ENCODE results near the gene UBE2E2.

UBE2E2 gene

DNA sequence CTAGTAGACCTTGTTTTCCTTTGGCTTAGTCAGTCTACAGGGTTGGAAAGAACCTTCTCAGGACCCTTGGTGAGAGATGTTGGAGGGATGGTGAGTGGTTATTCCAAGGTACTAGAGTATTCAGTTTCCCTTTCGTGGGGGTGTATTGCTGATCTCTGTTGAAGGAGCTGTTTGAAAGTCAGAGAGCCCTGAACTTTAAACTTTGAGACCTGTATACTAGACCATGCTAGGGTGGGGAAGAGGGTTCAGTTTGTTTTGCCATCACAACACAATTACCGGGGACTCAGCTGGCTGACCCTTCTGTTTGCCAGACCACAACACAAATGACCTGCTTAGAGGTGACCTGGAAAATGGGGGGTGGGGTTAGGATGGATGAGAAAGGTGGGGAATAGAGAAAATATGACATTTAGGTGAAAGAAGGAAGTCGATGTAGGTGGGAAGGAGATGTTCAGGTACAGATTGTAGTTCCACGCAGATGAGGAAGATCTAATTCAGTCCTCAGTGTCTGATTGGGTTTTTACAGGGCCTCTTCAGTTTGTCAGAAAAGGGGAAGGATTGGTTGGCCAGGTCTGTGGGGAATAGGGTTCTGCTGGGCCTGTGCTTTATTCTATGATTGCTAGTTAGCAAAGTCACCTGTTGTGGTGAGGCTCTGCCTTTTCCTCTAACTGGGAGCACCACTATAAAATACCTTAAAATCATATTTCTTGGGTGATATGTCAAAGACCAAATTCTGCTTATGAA lies 6.8 kb downstream of the UBE2E2 start:
- CTCF ChIA-PET: no interaction called here

DNA sequence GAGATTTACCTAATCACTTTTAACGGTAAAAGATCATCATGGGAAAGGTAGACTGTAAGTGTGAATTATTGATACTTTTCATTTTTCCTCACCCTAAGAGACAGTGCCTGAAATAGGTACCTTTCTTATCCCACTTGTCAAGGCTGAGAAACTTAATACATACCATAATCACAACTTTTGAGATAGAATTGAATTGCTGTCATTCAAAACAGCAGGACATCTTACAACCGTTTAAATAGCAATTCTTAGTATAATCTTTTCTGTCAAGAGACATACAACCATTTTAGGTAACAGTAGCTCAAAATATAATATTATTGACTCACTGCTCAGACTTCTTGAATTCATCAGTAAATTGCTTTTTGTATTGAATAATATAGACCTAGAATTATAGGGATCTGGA lies 10.7 kb downstream of the UBE2E2 start:
- POLR2A ChIA-PET: no interaction called here
- no peak overlapping the region for H3K4me3 ChIP-seq (ENCODE audit: low read depth, low read length)
- CTCF ChIA-PET: no interaction called here
- DNase-seq (ENCODE audit: low read depth, low spot score): no peak
- TF ChIP-seq, protein P1, sequence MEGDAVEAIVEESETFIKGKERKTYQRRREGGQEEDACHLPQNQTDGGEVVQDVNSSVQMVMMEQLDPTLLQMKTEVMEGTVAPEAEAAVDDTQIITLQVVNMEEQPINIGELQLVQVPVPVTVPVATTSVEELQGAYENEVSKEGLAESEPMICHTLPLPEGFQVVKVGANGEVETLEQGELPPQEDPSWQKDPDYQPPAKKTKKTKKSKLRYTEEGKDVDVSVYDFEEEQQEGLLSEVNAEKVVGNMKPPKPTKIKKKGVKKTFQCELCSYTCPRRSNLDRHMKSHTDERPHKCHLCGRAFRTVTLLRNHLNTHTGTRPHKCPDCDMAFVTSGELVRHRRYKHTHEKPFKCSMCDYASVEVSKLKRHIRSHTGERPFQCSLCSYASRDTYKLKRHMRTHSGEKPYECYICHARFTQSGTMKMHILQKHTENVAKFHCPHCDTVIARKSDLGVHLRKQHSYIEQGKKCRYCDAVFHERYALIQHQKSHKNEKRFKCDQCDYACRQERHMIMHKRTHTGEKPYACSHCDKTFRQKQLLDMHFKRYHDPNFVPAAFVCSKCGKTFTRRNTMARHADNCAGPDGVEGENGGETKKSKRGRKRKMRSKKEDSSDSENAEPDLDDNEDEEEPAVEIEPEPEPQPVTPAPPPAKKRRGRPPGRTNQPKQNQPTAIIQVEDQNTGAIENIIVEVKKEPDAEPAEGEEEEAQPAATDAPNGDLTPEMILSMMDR (IDR thresholded peaks at IDR 0.05; ENCODE audit: insufficient read depth, low read length, missing control alignments): no peak

More for the DNA sequence above, 6.8 kb downstream of the UBE2E2 start:
- POLR2A ChIA-PET: no interaction called here
- H3K4me3 ChIP-seq (ENCODE audit: low read depth, low read length): no peak overlapping the region
- TF ChIP-seq, protein P1 (IDR thresholded peaks at IDR 0.05; ENCODE audit: insufficient read depth, low read length, missing control alignments): no peak
- no peak for DNase-seq (ENCODE audit: low read depth, low spot score)

DNA sequence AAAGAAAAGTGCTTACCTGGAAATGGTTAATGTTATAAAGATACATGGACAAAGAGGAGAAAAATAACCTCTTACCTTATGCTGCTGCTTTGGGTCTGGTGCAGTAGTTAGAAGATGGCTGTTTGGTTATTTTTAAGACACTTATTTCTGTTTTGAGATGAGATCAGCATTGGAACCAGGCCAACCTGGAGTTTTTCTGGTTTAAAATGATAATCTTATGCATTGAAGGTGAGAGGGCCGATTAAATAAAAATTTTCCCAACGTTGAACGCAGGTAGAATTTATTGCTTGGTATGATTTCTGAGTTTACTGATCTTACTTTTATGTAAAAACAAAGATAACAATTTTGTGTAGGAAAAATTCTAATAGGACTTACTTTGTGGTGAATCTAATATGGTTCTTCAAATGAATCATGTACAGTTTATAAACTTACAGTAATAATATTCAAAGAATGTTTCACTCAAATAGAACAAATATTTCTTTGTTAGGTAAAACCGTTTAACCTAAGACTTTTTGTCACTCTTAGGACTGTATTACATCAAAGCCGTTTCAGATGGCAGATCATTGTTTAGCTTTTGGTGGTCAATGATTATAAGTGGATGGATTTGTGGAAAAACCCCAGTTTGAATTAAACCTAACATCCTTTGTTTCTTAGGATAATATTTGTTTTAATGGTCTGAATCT lies 14.9 kb downstream of the UBE2E2 start:
- TF ChIP-seq, protein P1 (IDR thresholded peaks at IDR 0.05; ENCODE audit: insufficient read depth, low read length, missing control alignments): no peak
- no peak overlapping the region for H3K4me3 ChIP-seq (ENCODE audit: low read depth, low read length)
- CTCF ChIA-PET: no interaction called here
- POLR2A ChIA-PET: no interaction called here
- no peak for DNase-seq (ENCODE audit: low read depth, low spot score)

DNA sequence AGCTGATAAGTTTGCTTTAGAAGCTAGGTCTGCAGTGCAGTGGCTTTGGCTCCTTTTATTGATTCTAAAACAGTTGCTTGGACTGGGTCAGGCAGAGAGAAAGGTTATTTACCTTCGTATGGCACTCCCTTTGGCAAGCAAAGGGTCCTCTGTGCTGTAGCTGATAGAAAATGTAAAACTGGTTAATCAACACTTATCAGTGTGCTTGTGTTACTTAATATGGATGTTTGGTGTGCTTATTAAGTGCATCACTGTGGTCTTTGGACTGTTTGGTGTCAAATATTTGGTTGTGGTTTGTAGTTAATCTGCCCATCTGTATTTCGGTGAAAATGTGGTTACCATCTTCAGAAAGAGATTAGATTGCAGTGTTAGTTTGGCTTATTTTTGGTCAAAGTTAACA lies 16.0 kb downstream of the UBE2E2 start:
- TF ChIP-seq, protein P1 (IDR thresholded peaks at IDR 0.05; ENCODE audit: insufficient read depth, low read length, missing control alignments): no peak
- H3K4me3 ChIP-seq (ENCODE audit: low read depth, low read length): no peak overlapping the region
- CTCF ChIA-PET: no interaction called here
- POLR2A ChIA-PET: no interaction called here
- no peak for DNase-seq (ENCODE audit: low read depth, low spot score)

DNA sequence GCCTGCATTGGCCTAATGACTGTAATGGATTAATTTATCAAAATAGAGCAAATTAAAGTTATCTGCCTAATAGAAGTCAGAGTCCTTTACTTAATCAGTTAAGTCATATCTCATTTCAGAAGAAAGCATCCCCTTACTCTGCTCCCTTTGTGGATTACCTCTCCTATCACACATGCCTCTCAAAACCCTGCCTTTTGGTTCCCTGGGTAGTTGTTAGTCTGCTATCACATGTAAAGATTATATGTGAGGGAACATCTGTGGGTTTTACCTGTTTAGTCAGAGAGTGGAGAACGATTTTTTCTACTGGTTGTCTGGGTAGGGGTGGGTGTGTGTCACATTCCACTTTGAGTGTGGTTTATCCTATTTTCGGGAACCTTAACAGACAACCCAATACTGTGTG lies 16.4 kb downstream of the UBE2E2 start:
- H3K4me3 ChIP-seq (ENCODE audit: low read depth, low read length): no peak overlapping the region
- DNase-seq (ENCODE audit: low read depth, low spot score): no peak
- TF ChIP-seq, protein P1 (IDR thresholded peaks at IDR 0.05; ENCODE audit: insufficient read depth, low read length, missing control alignments): no peak
- CTCF ChIA-PET: no interaction called here
- POLR2A ChIA-PET: no interaction called here

DNA sequence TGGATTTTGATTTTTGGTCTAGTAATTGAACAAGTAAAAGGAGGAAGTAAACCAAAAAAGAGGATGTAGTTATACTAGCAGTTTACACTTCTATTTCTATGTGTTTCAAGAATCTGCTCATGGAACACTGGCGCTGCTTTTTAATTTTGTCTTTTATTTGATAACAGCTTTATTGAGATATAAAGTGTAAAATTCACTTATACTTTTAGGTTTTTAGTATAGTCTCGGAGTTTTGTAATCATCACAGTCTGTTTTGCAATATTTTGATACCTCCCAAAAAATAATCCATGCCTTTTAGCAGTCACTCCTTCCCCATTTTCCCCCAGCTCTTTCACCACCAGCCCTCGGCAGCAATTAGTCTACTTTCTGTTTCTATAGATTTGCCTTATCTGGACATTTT lies 18.0 kb downstream of the UBE2E2 start:
- ChIA-PET CTCF (no interaction called here), POLR2A (interaction anchor here (1.1 kb wide), 1 partner anchor 265 kb away, joined by 4 read pairs; no protein-coding TSS in a partner anchor)
- TF ChIP-seq, protein P1 (IDR thresholded peaks at IDR 0.05; ENCODE audit: insufficient read depth, low read length, missing control alignments): no peak
- no peak for DNase-seq (ENCODE audit: low read depth, low spot score)
- H3K4me3 ChIP-seq (ENCODE audit: low read depth, low read length): no peak overlapping the region
